Fibroblast of peridontal ligament (primary cell): ENCODE results near the gene PPM1H.
A peak's percentile ranks its signal among the peaks of the same experiment; 100 is the strongest.

Experiments
- DNase-seq: peaks from one replicate; pipeline ENCODE4 v3.0.0-alpha.2; 2010; ENCODE audit errors: extremely low read depth

Gene PPM1H

DNA sequence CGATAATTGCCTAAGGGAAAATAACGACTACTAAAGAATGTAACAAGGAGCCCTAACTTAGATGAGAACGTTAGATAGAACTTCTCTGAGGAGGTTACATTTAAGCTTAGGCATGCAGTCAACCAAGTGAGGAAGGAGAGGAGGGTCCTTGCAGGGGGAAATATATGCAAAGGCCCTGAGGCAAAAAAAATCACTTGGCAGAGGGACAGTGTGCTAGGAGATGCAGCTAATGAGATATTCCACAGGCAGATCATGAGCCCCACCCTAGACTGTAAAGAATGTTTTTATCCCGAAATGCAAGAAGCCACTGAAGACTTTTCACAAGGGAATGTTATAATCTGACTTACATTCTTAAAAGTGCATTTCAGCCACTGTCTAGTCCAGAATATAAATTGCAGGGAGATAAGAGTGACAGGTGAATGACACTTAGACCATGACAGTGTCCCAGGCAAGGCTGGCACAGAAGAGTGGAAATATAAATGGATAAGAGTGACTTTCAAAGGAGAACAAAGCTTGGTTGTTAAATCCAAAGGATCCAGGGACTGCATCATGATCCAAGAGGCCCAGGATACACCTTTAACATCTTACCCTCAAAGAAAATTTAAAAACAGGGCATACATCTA lies 61.0 kb downstream of the PPM1H start:
- no peak for DNase-seq

DNA sequence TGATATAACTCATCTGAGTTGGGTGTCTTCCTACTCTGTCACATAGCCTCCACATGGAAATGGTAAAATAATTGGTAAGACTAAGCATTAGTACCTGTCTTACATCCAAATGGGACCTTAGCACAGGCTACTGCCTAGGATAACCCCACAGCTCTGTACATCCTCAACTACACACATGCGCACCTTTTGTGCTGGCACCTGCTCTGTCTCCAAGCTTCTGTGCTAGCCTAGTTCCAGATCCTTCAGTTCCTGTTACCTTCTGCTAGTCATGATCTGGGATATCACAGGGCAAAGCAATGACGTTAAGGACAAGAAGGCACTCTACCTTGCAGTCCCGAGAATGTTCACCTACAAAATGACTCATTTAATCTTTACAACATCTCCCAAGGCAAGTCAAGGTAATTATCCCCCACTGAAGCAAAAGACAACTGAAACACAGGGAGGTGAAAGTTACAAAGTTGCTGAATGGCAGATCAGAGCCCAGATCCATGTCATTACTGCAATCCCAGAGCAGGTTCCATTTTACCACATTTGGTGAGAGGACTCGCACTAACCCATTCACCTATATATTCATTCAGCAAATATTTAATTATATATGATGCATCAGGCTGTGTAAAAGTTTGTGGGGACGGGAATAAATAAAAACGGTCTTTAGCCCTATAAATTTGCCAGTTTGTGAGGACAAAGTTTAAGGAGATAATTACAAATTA lies 61.7 kb downstream of the PPM1H start:
- DNase-seq: no peak

DNA sequence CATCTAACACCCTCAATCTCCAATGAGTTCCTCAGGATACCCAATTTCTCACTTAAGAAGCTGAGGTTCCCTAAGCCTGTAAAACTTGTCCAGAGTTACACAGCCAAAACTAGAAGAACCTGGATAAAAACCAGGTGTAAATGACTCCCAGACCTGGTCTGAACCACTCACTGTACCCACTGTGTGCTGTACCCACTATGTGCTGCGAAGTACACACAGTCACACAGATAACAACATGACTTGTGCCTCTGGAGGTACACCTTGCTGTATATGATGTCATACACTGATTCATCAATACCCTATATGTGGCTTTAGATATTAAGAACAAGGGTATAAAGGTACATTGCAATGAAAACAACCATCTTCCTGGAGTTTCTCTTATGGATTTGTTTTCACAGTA lies 66.1 kb downstream of the PPM1H start:
- DNase-seq: no peak

DNA sequence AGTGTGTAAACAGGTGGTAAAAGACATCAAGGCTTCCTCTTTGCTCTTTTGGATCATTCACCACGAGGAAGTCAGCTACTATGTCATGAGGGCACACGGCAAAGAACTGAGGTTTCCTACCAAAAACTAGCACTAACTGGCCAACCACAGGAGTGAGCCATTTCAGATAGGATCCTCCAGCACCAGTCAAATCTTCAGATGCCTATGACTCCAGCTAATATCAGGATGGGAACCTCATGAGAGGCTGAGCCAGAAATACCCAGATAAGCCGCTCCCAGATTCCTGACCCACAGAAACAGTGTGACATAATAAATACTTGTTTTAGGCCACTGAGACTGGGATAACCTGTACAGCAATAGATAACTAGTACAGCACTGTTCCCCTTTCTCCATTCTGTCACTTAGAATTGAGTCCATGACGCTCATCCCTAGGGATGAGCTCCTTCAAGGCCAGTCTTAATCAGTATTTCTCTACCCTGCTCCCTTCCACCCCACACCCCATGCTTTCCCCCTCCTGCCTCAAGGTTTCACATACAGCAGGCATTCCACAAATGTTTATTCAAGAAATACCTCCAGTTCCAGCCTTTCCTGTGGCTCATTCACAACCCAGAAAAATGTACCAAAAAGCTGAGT lies 68.4 kb downstream of the PPM1H start:
- peak; percentile 73 for DNase-seq

DNA sequence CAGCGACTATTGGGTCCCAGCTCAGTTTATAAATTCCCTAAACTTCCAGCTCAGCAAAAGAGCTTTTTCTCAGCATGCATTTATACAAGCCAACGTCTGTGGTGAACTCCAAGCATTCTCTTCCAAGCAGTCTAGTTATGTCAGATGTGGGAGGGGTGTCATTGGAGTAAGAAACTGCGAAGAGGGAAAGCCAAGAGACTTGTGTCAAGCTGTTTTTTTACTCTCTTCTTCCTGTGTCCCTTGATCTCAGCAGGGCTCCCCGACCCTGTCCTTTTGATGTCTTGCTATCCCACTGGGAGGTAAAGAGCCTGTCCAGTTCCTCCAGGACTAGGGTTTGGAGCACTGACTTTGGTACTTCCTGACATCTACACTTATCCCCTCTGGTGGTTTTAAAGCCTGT lies 69.0 kb downstream of the PPM1H start:
- peak; percentile 82 for DNase-seq

DNA sequence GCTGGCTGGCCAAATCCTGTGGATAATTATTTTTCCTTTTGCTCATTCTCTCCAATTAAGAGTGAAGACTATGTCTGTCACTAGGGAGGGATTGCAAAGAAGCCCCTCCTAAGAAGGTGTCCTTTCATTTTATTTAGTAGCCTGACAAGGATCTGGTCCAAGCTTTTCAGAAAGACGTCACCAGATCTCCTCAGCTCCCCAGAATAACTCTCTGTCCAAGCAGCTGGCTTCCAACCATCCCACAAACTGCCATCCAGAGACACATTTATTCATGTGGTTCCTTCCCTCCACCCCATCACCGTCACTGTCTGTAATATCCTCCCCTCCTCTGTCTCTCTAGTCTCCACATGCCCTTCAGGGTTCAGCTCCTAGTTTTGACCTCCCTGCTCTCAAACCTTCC lies 69.9 kb downstream of the PPM1H start:
- peak; percentile 39 for DNase-seq

DNA sequence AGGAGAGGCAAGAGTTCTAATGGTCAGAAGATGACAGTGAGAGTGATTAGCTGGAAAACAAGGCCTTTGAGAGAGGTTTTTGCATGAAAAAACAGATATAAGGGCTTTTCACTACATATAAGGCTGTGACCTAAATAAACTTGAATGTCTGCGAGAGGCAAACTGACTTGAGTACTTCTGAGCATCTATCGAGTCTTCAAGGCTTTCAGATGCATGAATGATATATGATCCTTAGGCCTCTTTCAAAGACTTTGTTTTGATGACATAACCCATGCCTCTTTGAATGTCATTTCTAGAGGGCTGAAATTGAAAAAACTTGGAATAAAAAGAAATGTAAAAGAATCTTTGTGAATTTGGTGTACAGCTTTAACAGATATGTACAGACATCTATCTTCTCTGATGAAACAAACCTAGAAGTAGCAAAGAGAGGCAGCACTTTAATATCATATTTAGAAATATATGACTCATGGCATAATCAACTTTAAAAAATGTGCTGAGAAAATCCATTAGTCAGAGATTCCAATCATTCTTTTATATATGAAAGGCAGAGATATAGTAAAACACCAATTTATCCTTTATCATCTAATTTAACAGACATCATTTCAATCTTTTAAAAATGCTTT lies 72.6 kb downstream of the PPM1H start:
- DNase-seq: peak; percentile 68

DNA sequence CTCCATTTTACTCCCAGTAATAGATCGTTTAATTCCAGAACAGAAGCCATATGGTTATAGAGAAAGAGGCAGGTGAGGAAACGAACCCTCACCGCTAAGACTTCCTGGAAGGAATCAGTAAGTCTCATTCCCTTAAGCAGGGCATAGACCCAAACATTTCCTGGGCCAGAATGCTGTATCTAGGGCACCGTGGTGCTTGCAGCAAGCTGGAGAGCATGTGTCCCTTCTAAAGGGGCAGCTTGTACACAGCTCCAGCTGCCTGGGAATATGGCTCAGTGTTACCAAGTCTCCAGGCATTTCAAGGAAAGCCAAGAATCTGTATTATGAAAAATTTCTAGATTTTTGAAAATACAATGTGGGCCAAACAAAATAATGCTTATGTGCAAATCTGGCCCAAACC lies 73.4 kb downstream of the PPM1H start:
- DNase-seq: peak; percentile 18

DNA sequence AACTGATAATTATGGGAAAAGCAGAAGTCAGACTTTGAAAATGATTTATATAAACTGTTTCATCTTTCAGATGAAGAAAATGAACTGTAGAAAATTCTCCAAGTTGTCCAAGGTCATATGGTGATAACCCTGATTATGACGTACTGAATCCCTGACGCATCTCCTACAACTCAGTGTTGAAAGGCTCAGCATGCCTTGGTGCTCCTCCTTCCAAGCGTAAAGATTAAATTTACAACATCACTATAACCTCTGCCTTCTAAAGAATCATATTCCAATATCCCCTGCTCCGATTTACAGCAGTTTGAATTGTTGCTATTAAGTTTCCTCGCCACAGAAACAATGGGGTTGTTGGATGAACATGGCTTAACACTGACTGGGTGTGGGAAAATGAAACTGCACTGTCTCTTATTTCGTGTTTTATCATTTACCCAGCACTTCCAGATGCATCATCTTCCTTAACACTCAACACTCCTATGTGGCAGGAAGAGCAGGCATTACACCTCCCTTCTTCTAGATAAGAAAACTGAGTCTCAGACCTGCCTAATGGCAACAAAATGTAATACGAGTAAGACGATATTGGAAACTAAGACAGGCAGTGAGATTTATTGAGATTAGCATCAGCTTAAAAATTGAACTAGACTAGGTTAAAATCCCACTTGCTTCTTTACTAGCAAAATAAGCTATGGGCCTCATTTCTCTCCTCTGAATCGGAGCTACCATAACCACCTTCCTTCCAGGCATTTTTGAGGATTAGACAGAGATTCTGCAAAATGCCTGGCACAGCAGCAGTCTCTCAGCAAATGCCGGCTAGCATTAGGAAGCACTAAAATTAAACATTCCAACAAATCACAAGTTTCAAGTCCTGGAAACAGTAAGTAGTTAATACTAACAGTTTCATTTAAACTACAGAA lies 74.2 kb downstream of the PPM1H start:
- peak; percentile 46 for DNase-seq

DNA sequence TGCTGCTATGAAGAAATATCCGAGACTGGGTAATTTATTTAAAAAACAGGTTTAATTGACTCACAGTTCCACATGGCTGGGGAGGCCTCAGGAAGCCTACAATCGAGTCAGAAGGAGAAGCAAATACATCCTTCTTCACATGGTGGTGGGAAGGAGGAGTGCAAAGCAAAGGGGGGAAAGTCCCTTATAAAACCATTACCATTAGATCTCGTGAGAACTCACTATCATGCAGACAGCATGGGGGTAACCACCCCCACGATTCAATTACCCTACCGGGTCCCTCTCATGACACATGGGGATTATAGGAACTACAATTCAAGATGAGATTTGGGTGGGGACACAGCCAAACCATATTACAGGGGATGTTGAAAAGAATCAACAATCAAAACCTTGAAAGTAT lies 74.9 kb downstream of the PPM1H start:
- DNase-seq: no peak

DNA sequence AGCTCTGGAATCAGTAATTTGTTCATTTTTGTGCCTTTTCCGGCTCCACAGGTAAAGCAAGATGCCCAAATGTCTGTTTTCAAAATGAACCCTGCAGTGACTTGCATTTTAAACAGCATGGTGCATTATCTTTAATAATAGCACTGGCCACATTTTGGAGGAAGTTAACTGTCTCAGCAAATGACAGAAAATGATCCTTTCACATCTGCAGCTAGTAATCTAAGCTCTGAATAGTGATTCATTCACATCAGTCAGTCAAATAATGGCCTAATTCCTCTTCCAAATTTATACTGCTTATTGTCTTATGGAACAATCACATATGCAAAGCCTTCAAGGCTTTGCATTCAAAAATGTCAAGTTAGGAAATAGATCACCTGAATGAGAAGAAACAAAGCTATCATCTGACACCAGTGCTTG lies 75.6 kb downstream of the PPM1H start:
- DNase-seq: no peak

DNA sequence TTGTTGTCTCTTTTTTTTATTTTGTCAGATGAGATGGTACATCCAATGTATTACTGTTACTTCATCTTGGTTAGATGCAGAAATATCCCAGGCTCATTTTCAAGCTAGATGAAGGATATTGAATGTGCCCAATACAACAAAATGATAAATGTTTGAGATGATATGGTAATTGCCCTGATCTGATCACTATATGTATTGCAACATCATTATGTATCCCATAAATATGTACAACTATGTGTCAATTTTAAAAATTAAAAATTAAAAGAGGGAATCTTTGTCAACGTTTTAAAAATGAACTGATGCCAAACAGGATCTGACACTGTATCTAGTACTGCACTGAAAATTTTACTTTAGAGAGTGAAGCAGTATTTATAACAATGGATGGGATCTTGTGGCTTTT lies 78.5 kb downstream of the PPM1H start:
- no peak for DNase-seq

DNA sequence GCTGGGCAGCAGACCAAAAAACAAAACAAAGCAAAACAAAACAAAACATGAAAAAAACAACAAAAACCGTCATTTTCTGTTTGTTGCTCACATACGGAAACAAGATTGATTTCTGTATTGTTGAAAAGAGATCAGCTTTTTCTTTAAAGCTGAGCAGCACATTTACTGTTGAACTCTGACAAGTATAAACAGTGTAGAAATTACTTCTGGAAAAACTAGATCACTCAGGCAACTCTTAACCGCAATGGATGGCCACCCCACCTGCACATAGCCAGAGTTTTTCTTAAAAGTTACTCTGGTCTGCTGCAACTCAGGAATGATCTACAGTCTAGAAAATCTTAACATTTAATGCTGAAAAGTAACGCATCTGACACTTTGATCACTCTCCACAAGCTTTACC lies 80.9 kb downstream of the PPM1H start:
- DNase-seq: no peak

DNA sequence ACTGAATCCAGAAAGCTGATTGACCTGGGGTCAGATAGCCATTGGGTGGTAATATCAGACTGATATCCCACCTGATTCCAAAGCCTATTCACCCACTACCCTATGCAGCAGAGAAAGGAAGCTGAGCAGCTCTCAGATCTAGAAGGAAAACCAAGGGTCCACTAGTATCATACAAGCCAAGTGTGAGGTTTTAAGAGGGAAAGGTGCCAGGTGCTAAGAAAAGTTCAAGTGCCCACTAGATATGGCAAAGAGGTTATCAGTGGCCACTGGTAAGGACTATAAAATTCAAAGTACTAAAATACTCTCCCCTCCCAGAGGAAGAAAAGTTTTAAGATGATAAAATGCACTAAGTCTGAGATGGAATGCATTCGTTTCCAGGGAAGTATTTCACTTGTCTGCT lies 85.6 kb downstream of the PPM1H start:
- DNase-seq: no peak

DNA sequence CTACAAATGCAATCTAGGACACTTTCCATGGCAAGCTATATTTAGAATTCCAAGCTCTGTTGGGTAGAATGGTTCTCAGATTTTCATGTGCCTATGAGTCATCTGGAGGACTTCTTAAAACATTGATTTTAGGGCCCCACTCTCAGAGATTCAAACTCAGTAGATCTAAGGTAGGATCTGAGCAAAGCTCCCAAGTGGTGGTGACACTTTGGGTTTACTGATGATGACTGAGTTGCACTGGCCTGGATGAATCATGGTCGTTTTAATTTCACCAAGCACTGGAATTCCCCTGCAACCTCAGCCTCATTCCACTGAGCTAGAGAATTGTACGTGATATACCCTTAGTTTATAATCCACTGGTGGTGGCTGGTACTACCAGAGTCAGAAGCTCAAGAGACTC lies 86.5 kb downstream of the PPM1H start:
- peak; percentile 80 for DNase-seq

DNA sequence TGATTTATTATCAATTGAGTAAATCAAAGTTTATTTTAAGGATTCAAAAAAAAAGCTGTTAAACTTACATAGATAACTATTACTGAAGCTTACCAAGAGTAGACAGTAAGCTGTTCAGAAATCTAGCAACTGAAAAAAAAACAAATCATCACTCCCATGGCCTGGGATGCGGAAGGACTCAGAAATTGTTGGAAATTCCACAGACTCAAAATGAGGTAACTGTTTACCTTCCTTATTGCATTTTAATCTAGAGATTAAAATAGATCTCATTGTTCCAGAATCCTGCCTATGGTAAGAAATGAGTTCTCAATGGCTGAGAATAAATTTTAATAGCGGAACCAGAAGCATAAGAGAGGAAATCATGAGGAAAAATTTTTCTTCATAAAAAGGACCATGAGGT lies 87.2 kb downstream of the PPM1H start:
- DNase-seq: no peak

DNA sequence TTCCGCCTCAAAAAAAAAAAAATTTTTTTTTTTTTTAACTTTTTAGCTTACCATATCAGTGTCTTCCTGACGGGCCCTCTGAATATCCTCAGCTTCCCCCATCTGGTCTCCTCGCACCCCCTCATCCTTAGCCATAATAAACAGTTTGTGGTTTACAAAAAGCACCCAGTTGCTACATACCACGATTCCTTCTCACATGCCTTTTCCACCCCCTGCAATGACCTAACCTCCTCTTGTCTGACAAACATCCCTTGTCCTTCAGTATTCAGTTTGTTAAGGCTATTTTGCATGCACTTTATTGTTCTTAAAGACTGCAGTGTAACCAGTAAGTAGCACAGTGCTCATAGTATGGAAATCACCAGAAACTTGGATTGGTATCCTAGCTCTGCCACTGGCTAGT lies 88.5 kb downstream of the PPM1H start:
- peak; percentile 19 for DNase-seq

DNA sequence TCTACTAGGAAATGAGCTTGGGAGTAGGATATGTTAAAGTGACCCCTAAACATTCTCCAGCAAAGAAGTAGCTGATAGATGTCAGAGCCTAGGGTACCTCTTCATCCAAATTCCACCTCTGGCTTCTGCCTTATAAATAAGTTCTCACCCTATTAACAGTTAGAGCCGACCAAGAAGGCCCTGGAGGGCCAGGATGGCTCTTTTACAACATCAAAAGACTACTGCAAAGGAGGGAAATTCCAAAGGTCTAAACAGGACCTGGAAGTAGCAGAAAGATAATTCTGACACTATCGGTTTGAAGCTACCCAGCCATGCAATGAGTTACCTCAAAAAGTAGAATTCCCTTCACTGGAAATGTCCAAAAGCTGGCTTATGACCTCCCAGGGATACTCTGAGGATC lies 90.0 kb downstream of the PPM1H start:
- DNase-seq: no peak

DNA sequence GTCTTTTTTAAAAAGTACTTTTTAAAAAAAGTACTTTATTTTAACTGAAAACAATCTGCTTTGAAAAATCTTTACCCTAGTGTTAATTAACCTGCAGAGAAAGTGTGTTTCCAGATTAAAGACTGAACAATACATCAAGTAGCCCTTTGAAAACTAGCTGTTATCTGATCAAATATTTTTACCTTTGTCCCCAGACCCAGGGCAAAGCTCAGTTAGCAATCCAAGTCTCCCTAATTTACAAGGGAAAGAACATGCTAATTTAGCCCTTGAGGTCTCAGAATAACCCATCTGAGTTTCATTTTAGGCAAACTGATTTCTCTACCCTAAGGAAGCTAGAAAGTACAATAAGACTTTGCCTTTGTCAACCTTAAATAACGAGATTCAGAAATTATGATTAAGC lies 91.2 kb downstream of the PPM1H start:
- DNase-seq: no peak

DNA sequence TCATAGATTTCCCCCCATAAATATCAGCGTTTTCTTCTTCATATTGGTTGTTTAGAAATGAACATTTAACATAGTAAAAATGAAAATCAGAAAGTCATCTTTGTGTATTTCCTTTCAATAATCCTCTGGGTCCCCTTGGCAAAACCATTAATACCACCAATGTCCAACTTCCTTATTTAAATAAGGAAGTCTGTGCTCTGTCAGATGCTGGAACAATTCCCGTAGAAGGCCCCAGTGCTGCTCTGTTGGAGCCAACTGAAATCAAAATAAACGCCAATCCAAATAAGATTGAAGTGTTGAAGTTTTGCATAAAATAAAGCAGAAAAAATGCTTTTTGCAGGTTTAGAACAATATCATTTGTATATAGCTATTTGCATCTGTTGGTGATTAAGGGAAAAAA lies 93.1 kb downstream of the PPM1H start:
- no peak for DNase-seq

DNA sequence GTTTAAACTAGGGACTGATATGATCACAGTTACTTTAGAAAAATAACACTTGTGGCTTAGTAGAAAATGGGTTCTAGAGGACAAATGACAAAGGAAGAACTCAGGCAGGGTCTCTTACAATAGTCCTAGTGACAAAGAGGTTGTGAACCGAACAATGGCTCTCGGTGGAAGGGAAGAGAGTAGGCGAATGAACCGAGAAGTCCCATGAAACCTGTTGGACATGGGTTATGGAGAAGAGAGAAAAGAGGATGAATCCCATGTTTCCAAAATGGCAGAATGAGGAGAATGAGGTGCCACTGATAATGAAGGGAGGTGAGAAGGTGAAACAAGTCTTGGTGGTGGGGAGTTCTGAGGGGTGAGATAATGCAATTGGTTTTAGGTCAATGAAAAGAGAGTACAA lies 94.1 kb downstream of the PPM1H start:
- DNase-seq: no peak
